CD1c-positive myeloid dendritic cell (primary cell): ENCODE measurements around the gene ZDHHC11B.
"Not testable (repeated sequence)": the region's sequence is repeated elsewhere in the genome, so short reads cannot be mapped to it uniquely, and the experiment has no call there.

Source experiments
- DNase-seq: peaks from one replicate; pipeline ENCODE4 v3.0.0-alpha.2; 2016; ENCODE audit errors: extremely low spot score

ZDHHC11B gene, protein sequence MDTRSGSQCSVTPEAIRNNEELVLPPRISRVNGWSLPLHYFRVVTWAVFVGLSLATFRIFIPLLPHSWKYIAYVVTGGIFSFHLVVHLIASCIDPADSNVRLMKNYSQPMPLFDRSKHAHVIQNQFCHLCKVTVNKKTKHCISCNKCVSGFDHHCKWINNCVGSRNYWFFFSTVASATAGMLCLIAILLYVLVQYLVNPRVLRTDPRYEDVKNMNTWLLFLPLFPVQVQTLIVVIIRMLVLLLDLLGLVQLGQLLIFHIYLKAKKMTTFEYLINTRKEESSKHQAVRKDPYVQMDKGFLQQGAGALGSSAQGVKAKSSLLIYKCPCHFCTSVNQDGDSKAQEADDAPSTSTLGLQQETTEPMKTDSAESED

DNA sequence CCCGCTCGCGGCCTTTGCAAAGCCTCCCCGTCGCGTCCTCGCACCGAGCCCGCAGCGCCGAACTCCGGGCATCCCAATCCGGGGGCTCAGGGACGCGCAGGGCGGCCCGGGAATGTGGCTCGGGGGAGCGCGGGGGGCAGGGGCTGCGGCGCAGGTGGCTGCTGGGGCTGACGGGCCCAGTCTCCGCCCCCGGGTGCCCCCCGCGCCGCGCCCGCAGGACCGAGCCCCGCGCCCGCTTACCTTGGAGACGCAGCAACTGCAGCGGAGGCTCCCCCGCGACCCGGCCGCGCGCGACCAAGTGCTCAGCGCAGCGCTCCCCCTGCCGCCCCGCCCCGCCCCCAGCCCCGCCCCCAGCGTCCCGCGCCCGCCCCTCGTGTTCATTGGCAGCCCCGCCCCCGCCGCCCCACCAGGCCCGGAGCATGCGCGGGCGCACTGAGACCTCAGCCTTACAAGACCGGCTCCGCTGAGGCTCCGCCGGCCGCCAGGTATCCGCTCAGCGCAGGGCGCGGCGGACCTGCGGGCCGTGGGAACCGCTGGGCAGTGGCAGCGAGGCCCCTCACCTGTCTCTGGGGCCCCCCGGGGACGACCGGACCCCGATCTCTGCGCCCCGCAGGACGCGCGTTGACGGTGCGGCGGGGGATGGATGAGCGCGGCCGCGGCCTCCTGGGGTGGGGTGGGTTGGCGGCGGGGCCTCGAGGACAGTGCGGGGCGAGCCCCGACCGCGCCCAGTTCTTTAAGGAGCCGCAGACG is at the start of gene ZDHHC11B:
Gene ZDHHC11B (minus strand): TSS at position 302 of the 750 bp plus-strand sequence. CDS start 17,810 bp downstream, outside the sequence.
- peak; percentile 71 for DNase-seq

DNA sequence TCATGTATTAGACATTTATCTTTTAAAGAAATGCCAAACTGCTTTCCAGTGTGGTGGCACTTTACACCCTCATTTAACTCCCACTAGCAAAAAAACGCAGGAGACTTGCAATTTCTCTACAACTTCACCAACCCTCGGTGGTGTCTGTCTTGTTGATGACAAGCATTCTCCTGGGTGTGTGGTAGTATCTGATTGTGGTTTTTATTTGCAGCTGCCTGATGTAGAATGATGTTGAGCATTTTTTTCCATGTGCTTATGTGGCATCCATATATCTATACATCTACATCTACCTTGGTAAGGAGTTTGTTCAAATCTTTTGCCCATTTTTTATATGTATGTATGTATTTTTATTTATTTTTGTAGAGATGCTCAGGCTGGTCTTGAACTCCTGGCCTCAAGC is 49.5 kb upstream of the ZDHHC11B start:
- not testable (repeated sequence) for DNase-seq

DNA sequence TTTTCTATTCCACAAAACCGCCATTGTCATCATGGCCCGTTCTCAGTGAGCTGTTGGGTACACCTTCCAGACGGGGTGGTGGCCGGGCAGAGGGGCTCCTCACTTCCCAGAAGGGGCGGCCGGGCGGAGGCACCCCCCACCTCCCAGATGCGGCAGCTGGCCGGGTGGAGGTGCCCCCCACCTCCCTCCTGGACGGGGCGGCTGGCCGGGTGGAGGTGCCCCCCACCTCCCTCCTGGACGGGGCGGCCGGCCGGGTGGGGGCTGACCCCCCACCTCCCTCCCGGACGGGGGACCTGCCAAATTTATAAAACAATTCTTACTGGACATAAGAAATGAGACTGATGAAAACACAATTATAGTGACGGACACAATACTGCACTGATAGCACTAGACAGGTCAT is 43.7 kb upstream of the ZDHHC11B start:
- not testable (repeated sequence) for DNase-seq

DNA sequence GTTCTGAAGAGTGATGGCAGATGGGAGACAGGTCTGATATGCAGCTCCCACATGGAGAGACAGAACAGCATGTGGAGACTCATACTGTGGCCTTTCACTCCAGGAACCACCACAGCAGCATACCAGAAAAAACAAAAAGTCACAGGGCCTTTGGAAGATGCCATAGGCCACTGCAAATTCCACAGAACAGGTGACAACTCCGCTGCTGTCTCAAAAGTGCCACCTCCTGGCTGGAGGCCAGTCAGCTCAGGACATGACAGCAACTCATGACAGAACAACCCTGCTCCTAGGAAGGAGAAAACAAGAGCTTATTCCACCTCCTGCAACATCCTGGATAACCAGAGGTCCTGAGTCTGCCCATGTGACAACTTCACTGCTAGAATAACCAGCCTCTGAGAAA is 41.0 kb upstream of the ZDHHC11B start:
- not testable (repeated sequence) for DNase-seq

DNA sequence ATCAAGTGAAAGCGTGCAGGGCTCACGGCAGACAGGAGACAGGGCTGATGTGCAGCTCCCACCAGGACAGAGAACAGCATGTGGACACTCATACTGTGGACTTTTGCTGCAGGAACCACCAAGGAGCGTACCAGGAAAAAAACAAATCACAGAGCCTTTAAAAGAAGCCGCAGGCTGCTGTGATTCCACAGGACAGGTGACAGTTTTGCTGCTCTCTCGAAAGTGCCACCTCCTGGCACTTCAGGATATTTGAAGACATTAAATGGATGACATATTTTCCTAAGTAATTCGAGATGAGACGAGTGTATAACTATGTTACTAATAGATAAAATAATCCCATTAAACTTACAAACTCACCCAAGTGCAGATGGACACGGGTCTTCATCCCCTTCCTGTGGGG is 37.0 kb upstream of the ZDHHC11B start:
- DNase-seq, result no peak

DNA sequence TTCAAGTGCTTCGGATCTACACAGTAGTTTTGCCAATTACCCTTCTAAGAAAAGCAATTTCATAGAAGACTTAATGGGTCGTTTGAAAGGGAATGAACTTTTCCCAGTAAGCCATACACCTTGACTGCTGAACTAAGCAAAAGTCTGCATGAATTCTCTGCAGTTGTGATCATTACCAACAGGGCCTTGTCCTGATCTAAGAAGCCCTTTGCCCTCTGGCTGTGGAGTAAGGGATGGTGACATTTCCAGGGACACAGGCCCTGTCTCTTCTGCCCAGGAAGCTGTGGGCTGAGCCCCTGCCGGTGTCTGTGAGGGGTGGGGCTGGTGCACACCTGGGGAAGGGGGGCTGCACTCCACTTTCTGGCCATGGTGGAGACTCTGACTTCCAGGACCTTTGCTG is 35.7 kb upstream of the ZDHHC11B start:
- DNase-seq, result no peak

DNA sequence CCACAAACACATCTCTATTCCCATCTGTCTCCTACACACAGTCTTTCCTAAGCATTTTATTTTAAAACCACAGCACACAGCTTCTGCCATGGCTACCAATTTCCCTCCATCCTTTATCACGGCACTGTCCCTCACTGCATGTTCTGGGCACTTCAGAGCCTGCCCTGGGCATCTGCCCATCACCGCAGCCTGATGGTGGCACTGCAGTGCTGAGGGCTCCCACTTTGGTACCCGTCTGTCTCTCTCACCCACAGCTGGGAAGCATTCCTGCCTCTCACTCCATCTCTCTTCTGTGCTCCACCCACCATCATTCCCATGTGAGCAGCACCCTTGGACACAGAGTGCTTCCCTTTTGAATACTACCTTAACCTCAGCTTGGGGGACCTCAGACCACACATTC is 34.5 kb upstream of the ZDHHC11B start:
- DNase-seq, result no peak

DNA sequence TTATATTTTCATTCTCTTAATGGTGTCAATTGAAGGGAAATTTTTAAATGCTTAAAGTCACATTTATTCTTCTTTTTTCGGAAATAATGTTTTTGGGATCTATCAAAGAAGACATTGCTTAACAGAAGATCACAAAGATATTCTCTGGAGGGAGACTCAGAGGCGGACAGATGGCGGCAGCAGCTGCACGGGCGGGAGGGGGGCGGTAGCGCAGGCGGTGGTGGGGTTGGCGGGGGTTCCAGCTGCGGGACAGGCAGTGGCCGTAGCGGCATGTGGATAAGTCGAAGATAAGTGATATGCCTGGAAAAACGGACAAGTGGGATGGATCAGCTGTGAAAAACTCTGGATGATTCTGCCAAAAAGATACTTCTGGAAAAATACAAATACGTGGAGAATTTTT is 31.6 kb upstream of the ZDHHC11B start:
- DNase-seq, result no peak

DNA sequence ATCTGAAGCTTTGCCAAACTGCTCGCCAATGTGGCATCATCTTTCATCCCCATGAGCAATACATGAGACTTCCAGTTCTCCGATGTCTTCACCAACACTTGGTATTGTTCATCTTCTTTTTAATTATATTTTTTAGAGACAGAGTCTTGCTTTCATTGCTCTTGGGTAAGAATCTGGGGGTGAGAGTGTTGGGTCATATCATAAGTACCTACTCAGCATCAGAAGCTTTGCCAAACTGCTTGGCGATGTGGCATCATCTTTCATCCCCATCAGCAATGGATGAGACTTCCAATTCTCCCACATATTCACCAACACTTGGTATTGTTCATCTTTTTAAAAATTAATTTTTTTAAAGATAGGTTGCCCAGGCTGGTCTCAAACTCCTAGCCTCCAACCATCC is 30.9 kb upstream of the ZDHHC11B start:
- no peak for DNase-seq

DNA sequence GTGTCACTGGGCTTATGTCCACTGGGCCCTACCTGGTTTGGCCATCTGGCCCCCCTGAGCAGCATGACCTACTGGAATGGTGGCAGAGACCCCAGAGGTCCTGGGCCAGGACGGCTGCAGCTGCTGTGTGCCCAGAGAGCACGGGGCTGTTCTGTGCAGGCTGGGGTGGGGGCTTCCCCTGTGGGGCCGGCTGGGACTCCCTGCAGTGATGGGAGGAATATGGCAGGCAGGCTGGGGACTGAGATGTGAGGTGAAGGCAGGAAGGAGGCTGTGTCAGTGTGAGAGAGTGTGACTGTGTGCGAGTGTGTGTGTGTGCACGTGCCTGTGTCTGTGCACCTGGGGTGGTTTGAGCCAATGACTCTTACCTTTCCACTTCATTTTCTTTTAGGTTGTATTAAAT is 29.0 kb upstream of the ZDHHC11B start:
- DNase-seq, result not testable (repeated sequence)

DNA sequence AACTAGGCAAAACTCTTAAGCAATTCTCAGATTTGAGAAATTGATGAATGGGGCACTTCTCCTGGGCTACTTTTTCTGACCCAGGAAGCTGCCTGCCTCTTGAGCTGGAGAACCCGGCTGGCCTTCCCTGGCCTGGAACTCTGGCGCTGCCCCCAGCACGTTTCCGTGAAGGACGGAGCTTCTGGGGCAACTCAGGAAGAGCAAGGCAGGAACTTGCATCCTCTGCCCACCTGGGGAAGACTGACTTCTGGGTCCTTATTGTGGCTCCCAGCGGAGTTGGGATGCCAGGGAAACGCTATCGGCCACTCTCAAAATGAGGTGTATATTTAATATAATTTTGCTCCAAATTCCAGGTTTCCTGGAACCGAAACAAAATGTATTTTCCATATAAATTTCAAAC is 26.9 kb upstream of the ZDHHC11B start:
- not testable (repeated sequence) for DNase-seq

DNA sequence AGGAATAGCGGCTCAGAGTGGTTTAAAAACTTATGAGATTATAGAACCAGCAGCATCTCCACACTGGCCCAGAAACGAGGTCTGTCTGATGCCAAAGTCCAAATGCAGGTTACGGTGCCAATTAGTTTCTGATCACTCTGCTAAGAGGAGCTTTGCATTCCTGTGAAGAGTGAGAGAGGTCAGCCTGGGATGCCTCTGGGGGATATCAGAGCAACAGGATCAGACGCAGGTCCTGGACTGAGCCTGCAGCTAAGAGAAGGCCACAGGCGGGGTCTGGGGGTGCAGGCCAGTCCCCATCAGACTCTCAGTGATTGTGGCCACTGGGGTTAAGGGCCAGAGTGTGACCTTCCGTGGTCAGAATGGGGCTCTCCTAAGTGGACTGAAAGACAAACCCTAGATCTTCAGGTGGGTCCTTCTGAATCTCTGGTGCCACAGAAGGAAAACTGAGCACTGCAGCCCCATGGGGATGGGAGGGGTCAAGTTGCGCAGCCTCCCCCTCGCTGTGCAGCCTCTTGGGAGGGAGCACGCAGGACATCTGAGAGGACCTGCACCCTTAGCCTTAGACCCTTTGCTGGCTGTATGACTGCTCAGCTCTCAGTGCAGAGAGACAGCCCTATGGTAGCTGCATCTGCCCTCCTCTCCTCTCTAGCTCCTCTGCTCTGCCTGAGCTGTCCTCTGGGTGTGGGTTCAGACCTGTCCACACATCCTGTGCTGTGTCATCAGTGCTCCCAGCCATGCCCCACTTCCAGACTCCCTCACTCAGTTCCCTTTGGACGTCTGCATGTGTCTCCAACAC is 23.4 kb upstream of the ZDHHC11B start:
- DNase-seq, result not testable (repeated sequence)

DNA sequence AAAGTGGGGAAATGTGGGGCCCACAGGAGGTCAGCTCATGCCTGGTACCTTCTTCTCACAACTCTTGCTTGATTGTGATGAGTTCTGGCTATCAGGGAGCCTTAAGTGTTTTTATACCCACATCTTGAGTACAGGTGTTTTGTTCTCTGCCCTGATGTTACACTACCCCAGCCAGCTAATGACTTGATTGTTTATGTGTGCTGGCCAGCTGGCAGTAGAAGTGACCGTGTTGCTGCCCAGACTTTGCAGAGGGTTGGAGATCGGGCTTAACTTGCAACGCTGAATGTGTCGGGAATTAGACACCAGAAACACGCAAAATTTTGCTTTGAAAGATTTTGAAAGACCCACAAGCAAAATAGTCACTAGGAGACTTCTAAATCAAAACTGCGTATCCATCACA is 16.9 kb upstream of the ZDHHC11B start:
- no peak for DNase-seq

DNA sequence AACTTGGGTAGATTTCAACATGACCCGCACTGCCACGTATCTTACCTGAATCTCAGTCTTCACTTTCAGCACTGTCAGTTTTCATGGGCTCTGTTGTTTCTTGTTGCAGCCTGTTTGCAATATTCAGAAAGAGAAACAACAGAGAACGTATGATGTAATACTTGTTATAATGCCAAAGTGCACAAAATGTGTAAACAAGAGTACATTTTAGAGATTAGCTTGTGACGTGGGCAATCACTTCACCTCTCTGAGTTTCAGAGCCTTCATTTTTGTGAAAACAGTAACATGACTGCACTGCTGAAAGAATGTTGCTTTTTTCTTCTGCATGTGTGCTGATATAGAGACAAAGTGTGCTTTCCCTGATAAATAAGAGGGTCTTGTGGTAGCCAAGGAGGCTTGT is 16.5 kb upstream of the ZDHHC11B start:
- DNase-seq, result not testable (repeated sequence)

DNA sequence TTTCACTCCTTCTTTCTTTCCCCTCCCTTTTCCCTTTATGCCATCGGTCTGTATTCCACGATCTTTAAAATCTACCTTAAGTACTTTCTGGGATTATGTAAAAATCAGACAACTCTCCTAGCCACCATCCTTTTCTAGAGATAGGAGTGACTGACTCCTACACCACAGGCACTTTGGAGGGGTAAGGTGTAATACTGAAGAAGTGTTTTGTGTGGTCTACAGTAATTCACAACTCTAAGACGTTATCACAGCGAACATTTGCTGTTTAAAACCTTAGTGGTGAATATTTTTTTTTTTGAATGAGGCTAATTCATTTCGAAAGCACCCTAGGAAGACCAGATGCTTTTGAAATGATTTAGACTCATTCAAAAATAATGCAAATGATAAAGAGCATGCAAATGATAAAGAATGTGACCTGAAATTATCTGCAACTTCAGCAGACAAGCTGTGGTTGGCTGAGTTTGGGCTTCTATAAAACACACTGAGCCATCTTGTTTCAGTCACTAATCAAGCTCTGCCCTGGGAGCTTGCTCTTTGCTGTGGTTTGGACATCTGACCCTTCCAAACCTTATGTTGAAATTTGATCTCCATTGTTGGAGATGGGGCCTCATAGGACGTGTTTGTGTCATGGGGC is 14.1 kb upstream of the ZDHHC11B start:
- DNase-seq, result not testable (repeated sequence)

DNA sequence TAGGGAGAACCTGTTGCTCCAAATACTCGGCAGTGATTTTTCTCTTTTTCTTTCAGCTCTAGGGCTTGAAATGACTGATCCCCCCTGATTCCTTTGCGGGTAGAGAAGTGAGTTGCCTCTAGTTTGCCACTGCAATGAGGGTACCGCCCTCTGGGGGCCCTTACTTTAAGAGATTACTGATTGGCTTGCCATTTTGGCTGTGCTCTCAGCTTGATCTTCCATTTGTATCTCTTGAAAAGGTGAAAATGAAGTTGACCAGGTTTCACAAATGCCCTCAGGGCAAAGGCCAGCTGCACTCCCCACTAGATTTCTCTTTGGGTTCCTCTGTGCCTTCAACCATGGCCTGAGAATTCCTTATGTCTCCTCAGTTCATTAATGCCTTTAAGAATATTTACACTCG is 13.5 kb upstream of the ZDHHC11B start:
- DNase-seq, result not testable (repeated sequence)

DNA sequence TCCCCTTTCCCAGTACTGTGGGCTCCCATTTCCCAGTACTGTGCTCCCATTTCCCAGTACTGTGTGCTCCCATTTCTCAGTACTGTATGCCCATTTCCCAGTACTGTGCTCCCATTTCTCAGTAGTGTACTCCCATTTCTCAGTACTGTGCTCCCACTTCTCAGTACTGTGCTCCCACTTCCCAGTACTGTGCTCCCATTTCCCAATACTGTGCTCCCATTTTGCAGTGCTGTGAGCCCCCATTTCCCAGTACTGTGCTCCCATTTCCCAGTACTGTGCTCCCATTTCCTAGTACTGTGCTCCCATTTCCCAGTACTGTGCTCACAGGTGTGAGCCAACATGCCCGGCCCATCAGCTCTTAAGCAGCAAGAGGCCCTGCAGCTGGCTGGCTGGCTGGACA is 11.3 kb upstream of the ZDHHC11B start:
- DNase-seq, result not testable (repeated sequence)

DNA sequence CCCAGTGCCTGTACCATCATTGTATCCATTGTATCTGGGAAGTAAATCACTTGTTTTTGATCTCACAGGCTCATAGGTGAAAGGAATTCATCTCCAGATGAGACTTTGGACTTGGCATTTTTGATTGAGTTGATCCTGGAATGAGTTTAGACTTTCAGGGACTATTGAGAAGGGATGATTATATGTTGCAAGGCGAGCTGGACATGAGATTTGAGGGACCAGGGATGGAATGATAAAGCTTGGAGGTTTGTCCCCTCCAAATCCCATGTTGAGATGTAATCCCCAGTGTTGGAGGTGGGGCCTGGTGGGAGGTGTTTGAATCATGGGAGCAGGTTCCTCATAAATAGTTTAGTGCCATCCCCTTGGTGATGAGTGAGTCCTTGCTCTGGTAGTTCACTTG is 10.4 kb upstream of the ZDHHC11B start:
- DNase-seq, result not testable (repeated sequence)

DNA sequence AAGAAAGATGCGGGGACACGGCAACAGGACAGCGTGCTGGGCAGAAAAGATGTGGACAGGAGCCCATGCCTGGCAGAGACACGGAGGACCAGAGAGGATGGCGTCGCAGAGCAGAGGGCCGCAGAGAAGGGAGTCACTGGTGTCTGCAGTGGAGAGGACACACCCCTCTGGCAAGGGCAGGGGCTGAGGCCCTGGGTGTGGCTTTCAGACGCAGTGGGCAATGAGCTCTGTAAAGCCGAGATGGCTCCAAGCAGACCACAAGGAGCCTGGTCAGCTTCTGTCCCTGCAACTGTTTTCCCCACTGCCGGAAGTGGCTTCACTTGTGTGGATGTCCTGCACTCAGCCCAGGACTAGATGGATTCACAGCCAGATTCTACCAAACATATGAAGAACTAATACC is 4.2 kb upstream of the ZDHHC11B start:
- DNase-seq, result not testable (repeated sequence)

DNA sequence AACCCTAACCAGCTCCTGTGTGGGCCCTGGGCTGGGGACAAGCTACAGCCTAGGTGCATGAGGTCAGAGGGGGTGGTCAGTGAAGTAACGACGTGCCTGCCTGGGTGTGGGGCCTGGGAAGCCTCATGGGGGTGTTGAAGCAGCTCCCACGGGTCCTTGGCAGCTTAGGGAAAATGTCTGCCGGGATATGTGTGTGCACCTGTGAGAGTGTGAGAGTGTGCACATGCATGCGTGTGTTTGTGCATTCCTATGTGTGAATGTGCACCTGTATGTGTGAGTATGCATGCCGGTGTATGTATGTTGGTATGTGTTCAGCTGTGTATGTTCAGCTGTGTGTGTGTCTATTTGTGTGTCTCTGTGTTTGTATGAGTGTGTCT is 3.3 kb upstream of the ZDHHC11B start:
- not testable (repeated sequence) for DNase-seq

DNA sequence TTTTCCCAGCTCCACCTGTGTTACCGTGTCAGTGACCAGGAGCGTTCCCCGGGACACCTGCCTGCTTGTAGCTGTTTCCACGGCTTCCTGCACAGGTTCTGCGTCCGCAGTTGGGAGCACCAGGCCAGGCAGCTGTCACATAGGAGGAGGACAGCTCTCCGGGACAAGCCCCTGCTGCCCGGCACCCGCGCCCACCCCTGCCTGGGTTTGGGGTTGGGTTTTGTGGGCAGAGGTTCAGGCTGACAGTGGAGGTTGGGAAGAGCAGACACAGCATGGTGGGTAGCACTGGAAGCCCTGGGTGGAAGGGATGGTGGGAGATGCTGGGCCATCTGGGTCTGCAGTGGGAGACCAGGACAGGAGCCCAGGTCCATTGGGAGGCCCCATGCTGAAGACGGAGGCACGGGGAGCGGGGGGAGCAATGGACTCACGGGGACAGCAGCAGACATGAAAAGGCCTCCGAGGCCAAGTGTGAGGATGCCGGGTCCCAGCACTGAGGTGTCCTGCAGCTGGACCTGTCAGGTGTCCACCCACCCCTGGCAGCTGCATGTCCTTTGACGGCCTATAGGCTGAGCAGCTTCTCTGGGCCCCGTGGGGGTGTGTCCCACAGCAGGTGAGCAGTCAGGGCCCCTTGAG is 2.8 kb upstream of the ZDHHC11B start:
- DNase-seq, result not testable (repeated sequence)
